MCF 10A (cell line): ENCODE data around the gene DYRK4. TPM values are rescaled to one million over a fixed set of nuclear protein-coding genes. Genes with fewer than 3 reads are reported as not detected.

Source experiments
- BruUV-seq: library from RNA; stranded (reverse); fragments of 400-500 nt; replicated peaks from 2 replicates; lab custom pipeline; 2021; lab: Mats Ljungman, UMichigan
- CTCF ChIA-PET: fragments of 300-600 bp; sonication (Branson Sonifier 250); formaldehyde crosslinking; extraction: SDS; loops from one replicate; lab custom pipeline; 2021; ENCODE audit warnings: antibody characterized with exemption, inconsistent platforms; lab: Yijun Ruan, JAX
- POLR2A ChIA-PET: fragments of 300-600, 350-650 bp; sonication (Branson Sonifier 250); formaldehyde crosslinking; extraction: SDS; loops from one replicate; lab custom pipeline; 2020; ENCODE audit warnings: antibody characterized with exemption, inconsistent platforms; lab: Yijun Ruan, JAX
- DNase-seq: peaks from one replicate; pipeline ENCODE4 v3.0.0-alpha.2; 2018; ENCODE audit not compliant: unreplicated experiment
- H3K27ac Mint-ChIP-seq: one replicate; pipeline ENCODE4 v1.8.0; 2022; ENCODE audit warnings: mild to moderate bottlenecking, low read depth, mixed read lengths; ENCODE audit not compliant: unreplicated experiment
- H3K27me3 Mint-ChIP-seq: one replicate; pipeline ENCODE4 v1.8.0; 2022; ENCODE audit warnings: mixed read lengths; ENCODE audit not compliant: insufficient read depth, unreplicated experiment
- H3K36me3 Mint-ChIP-seq: one replicate; pipeline ENCODE4 v1.8.0; 2022; ENCODE audit warnings: mild to moderate bottlenecking, moderate library complexity, mixed read lengths; ENCODE audit not compliant: insufficient read depth, unreplicated experiment
- H3K4me1 Mint-ChIP-seq: one replicate; pipeline ENCODE4 v1.8.0; 2022; ENCODE audit warnings: mixed read lengths; ENCODE audit not compliant: insufficient read depth, unreplicated experiment
- H3K4me3 Mint-ChIP-seq: one replicate; pipeline ENCODE4 v1.8.0; 2022; ENCODE audit warnings: mild to moderate bottlenecking, moderate library complexity, mixed read lengths; ENCODE audit not compliant: unreplicated experiment
- H3K9me3 Mint-ChIP-seq: one replicate; pipeline ENCODE4 v1.8.0; 2022; ENCODE audit warnings: mixed read lengths; ENCODE audit not compliant: unreplicated experiment
- intact Hi-C: fragments of 100-400 bp; cut with micrococcal nuclease; formaldehyde crosslinking; loops from 2 replicates; pipeline ENCODE4 v1.14.1; 2022
- total RNA-seq: library from RNA; stranded (reverse); gene quantifications from 2 replicates; pipeline ENCODE4 v1.2.3, GENCODE V29; 2022
- TF ChIP-seq, protein P1 (sequence below): fragments of 200-600 bp; IDR thresholded peaks from one replicate; pipeline ENCODE4 v1.8.0; 2022; ENCODE audit warnings: antibody characterized with exemption, mild to moderate bottlenecking; ENCODE audit not compliant: unreplicated experiment

Gene DYRK4
- total RNA-seq, 1 experiment from 2014 or later = 77.9 TPM

DNA sequence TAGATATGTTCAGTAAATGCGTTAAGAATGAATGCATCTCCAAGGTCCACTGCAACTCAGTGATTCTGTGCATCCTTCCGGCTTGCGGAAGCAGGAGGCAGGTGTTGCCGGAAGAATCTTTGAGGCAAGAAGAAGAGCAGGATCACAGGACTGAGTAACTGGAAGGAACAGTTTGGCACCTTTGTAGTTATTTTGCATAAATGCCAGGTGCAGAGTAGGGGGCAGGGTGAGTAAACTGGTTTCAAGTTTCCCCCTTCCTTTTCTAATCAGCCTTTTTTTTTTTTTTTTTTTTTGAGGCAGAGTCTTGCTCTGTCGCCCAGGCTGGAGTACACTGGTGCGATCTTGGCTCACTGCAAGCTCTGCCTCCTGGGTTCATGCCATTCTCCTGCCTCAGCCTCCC, 22.3 kb downstream of the DYRK4 start:
- no peak overlapping the region for H3K4me3 Mint-ChIP-seq
- ChIA-PET CTCF (interaction anchor here (0.5 to 0.6 kb wide), 2 partner anchors 9 to 190 kb away, joined by 3 to 4 read pairs; no protein-coding TSS in a partner anchor), POLR2A (no interaction called here)
- no peaks in the 10 kb centered on the region for H3K4me1 Mint-ChIP-seq
- H3K36me3 Mint-ChIP-seq = peaks cover 7% of the 10 kb centered on the region
- TF ChIP-seq, protein P1, sequence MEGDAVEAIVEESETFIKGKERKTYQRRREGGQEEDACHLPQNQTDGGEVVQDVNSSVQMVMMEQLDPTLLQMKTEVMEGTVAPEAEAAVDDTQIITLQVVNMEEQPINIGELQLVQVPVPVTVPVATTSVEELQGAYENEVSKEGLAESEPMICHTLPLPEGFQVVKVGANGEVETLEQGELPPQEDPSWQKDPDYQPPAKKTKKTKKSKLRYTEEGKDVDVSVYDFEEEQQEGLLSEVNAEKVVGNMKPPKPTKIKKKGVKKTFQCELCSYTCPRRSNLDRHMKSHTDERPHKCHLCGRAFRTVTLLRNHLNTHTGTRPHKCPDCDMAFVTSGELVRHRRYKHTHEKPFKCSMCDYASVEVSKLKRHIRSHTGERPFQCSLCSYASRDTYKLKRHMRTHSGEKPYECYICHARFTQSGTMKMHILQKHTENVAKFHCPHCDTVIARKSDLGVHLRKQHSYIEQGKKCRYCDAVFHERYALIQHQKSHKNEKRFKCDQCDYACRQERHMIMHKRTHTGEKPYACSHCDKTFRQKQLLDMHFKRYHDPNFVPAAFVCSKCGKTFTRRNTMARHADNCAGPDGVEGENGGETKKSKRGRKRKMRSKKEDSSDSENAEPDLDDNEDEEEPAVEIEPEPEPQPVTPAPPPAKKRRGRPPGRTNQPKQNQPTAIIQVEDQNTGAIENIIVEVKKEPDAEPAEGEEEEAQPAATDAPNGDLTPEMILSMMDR = no peak
- no TSS peak for BruUV-seq
- no peak for DNase-seq
- H3K27ac Mint-ChIP-seq = no peak overlapping the region
- no peaks in the 10 kb centered on the region for H3K27me3 Mint-ChIP-seq
- intact Hi-C loops = no loop called here
- H3K9me3 Mint-ChIP-seq = no peaks in the 10 kb centered on the region

DNA sequence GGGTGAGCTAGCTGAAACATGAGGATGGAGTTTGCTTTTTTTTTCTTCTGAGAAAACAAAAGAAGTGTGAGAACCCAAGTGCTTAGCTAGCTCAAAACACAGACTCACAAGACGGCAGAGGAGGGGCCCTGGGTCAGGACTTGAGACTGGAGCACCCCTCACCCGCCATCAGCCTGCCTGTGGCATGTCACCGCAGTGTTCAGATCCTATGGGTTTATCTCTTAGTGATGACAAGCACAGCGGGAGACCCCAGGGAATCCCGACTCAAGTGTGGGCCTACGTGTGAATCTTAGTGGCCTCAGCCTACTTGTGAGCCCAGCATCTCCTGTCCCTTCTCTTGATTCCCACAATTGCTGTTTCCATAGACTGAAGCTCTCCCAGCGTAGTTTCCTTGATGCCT, 22.9 kb downstream of the DYRK4 start:
- TF ChIP-seq, protein P1 = no peak
- POLR2A ChIA-PET = no interaction called here
- no peak for DNase-seq
- peaks cover 7% of the 10 kb centered on the region for H3K36me3 Mint-ChIP-seq
- H3K27ac Mint-ChIP-seq = no peak overlapping the region
- no peaks in the 10 kb centered on the region for H3K4me1 Mint-ChIP-seq
- H3K4me3 Mint-ChIP-seq = no peak overlapping the region
- no peaks in the 10 kb centered on the region for H3K27me3 Mint-ChIP-seq
- CTCF ChIA-PET = interaction anchor here (0.6 kb wide), 1 partner anchor 189 kb away, joined by 3 read pairs; no protein-coding TSS in a partner anchor
- intact Hi-C loops = no loop called here
- no peaks in the 10 kb centered on the region for H3K9me3 Mint-ChIP-seq
- BruUV-seq = no TSS peak

DNA sequence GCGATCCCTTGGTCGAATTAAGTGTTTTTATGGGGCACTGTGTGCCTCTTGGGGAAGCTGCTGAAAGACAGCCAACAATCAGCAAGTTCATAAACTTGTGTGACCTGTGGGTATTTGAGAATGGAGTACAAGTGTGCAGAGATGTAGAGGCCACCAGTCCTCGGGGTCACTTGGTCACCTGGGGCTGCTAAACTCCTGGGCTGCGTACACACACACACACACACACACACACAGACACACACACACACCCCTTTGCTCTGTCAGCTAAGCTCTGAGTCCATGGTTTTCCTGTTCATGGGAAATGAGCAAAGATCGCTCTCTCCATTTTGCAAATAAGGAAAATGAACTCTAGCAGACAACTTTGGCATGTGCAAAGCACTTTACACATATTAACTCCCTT, 24.5 kb downstream of the DYRK4 start:
- no peaks in the 10 kb centered on the region for H3K27me3 Mint-ChIP-seq
- ChIA-PET CTCF (interaction anchor here (0.6 to 1.6 kb wide), 5 partner anchors 8 to 137 kb away, joined by 3 to 4 read pairs (median 3); partner anchors contain the start of genes AKAP3 and NDUFA9), POLR2A (no interaction called here)
- no peak for DNase-seq
- H3K27ac Mint-ChIP-seq = no peak overlapping the region
- no TSS peak for BruUV-seq
- TF ChIP-seq, protein P1 = no peak
- no peak overlapping the region for H3K4me3 Mint-ChIP-seq
- H3K36me3 Mint-ChIP-seq = peaks cover 7% of the 10 kb centered on the region
- H3K4me1 Mint-ChIP-seq = no peaks in the 10 kb centered on the region
- intact Hi-C loops = no loop called here
- H3K9me3 Mint-ChIP-seq = no peaks in the 10 kb centered on the region

DNA sequence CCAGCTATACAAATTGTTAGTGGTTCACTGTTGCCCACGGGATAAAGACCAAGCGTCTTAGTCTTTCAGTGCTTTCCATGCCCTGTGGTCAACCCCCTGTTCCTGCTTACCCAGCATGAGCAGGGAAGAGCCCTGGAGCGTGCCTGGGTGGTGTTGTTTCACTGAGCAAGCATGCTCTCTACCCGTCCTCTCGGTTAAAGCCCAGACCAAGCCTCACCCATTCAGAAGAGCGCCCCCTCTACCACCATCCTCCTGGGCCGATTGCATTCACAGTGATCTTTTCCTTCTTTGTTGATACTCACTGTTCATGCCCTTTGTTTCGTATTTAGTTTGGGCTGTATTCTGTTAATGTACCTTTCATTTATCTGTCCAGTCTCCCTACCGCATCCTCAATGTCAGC, 25.1 kb downstream of the DYRK4 start:
- H3K27me3 Mint-ChIP-seq = no peaks in the 10 kb centered on the region
- no peak for DNase-seq
- TF ChIP-seq, protein P1 = no peak
- POLR2A ChIA-PET = no interaction called here
- no TSS peak for BruUV-seq
- CTCF ChIA-PET = interaction anchor here (1.2 to 1.6 kb wide), 2 partner anchors 8 to 17 kb away, joined by 4 read pairs; no protein-coding TSS in a partner anchor
- no peaks in the 10 kb centered on the region for H3K4me1 Mint-ChIP-seq
- H3K4me3 Mint-ChIP-seq = no peak overlapping the region
- no peak overlapping the region for H3K27ac Mint-ChIP-seq
- no peaks in the 10 kb centered on the region for H3K9me3 Mint-ChIP-seq
- intact Hi-C loops = no loop called here
- H3K36me3 Mint-ChIP-seq = peaks cover 7% of the 10 kb centered on the region
